ENCODE measurements around the gene C14orf180. TPM values are rescaled to one million over a fixed set of nuclear protein-coding genes. Genes with fewer than 3 reads are reported as not detected.

C14orf180 gene
- total RNA-seq, 1 donor from 2014 or later = not detected

DNA sequence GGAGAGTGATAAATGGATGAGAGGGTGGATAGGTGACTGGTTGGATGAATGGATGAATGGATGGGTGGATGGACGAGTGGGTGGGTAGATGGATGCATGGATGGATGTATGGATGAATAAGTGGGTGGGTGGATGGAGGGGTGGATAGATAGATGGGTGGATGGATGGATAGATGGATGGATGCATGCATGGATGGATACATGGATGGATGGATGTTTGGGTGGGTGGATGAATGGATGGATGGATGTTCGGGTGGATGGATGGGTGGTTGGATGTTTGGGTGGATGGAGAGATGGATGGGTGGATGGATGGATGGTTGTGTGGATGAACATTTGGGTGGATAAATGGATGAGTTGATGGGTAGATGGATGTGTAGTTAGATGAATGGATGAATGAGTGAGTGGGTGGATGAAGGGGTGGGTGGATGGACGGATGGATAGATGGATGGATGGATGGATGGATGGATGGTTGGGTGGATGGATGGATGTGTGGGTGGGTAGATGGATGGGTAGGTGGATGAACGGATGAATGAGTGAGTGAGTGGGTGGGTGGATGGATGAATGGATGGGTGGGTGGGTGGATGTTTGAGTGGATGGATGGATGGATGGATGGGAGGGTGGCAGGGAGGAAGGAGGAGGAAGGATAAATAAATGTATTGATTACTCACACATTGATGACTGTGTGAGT lies 34.7 kb downstream of the C14orf180 start:
- H3K79me2 ChIP-seq (ENCODE audit: insufficient read depth, low read length) = no peaks in the 10 kb centered on the region
- H3K4me3 ChIP-seq (ENCODE audit: insufficient read depth, low read depth, low read length) = no peak overlapping the region
- H3K36me3 Mint-ChIP-seq (ENCODE audit: low read depth, unreplicated experiment) = no peaks in the 10 kb centered on the region
- no peak overlapping the region for H3K27ac ChIP-seq (ENCODE audit: low read depth, low read length)
- FAIRE-seq (no peak), DNase-seq (ENCODE audit: low read depth) (no peak)
- H3K4me3 Mint-ChIP-seq (ENCODE audit: unreplicated experiment) = no peak overlapping the region
- H3K27me3 Mint-ChIP-seq (ENCODE audit: low read depth, unreplicated experiment) = peaks cover 65% of the 10 kb centered on the region
- no peak overlapping the region for H3K27ac Mint-ChIP-seq (ENCODE audit: unreplicated experiment)
- H3K36me3 ChIP-seq (ENCODE audit: insufficient read depth, low read length) = no peaks in the 10 kb centered on the region
- no peak overlapping the region for H2AFZ ChIP-seq (ENCODE audit: low read depth, low read length)
- H4K20me1 ChIP-seq (ENCODE audit: insufficient read depth, low read length) = no peaks in the 10 kb centered on the region
- no peak overlapping the region for H3K4me2 ChIP-seq (ENCODE audit: low read length)
- H3K4me1 ChIP-seq (ENCODE audit: insufficient read depth, low read length) = no peaks in the 10 kb centered on the region
- peaks cover 2% of the 10 kb centered on the region for H3K9me3 Mint-ChIP-seq (ENCODE audit: unreplicated experiment)
- TF ChIP-seq, protein P1, sequence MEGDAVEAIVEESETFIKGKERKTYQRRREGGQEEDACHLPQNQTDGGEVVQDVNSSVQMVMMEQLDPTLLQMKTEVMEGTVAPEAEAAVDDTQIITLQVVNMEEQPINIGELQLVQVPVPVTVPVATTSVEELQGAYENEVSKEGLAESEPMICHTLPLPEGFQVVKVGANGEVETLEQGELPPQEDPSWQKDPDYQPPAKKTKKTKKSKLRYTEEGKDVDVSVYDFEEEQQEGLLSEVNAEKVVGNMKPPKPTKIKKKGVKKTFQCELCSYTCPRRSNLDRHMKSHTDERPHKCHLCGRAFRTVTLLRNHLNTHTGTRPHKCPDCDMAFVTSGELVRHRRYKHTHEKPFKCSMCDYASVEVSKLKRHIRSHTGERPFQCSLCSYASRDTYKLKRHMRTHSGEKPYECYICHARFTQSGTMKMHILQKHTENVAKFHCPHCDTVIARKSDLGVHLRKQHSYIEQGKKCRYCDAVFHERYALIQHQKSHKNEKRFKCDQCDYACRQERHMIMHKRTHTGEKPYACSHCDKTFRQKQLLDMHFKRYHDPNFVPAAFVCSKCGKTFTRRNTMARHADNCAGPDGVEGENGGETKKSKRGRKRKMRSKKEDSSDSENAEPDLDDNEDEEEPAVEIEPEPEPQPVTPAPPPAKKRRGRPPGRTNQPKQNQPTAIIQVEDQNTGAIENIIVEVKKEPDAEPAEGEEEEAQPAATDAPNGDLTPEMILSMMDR (IDR thresholded peaks at IDR 0.05; ENCODE audit: insufficient read depth, low read depth, low read length) = no peak
- no peak for TF ChIP-seq EZH2 (IDR thresholded peaks at IDR 0.05; ENCODE audit: insufficient read depth, low read length)
- no peaks in the 10 kb centered on the region for H3K27me3 ChIP-seq (ENCODE audit: insufficient read depth, low read length)
- no peaks in the 10 kb centered on the region for H3K9me3 ChIP-seq (ENCODE audit: insufficient read depth, low read depth, low read length)
- no peaks in the 10 kb centered on the region for H3K4me1 Mint-ChIP-seq (ENCODE audit: low read depth, unreplicated experiment)
- no peak overlapping the region for H3K9ac ChIP-seq (ENCODE audit: low read length)

DNA sequence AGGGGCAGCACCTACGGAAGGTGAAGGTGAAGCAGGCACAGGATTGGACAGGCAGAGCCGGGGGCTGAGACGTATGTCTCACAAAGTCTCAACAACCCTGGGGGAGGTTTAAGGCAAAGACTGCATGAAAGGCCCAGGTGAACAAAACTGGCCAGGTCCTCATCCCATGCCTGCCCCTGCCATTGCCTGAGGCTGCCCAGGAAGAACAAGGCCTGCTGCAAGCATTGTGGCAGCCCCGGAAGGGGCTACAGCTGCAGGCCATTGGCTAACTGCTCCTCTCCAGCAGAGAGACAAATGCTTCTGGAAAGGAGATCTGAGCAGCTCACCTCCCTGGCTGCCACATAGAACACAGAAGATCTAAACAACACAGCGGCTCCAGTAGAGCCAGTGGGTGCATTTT lies 45.4 kb downstream of the C14orf180 start:
- H3K9ac ChIP-seq (ENCODE audit: low read length) = no peak overlapping the region
- no peaks in the 10 kb centered on the region for H3K9me3 ChIP-seq (ENCODE audit: insufficient read depth, low read depth, low read length)
- H3K4me1 ChIP-seq (ENCODE audit: insufficient read depth, low read length) = no peaks in the 10 kb centered on the region
- no peak for DNase-seq (ENCODE audit: low read depth)
- Mint-ChIP-seq H3K4me1 (ENCODE audit: low read depth, unreplicated experiment) (no peaks in the 10 kb centered on the region), H3K36me3 (ENCODE audit: low read depth, unreplicated experiment) (no peaks in the 10 kb centered on the region), H3K4me3 (ENCODE audit: unreplicated experiment) (no peak overlapping the region), H3K27me3 (ENCODE audit: low read depth, unreplicated experiment) (peaks cover 33% of the 10 kb centered on the region), H3K27ac (ENCODE audit: unreplicated experiment) (no peak overlapping the region), H3K9me3 (ENCODE audit: unreplicated experiment) (peaks cover 18% of the 10 kb centered on the region)
- no peaks in the 10 kb centered on the region for H3K36me3 ChIP-seq (ENCODE audit: insufficient read depth, low read length)
- H3K79me2 ChIP-seq (ENCODE audit: insufficient read depth, low read length) = no peaks in the 10 kb centered on the region
- H3K4me3 ChIP-seq (ENCODE audit: insufficient read depth, low read depth, low read length) = no peak overlapping the region
- no peak for FAIRE-seq
- TF ChIP-seq, protein P1 (IDR thresholded peaks at IDR 0.05; ENCODE audit: insufficient read depth, low read depth, low read length) = no peak
- H3K4me2 ChIP-seq (ENCODE audit: low read length) = no peak overlapping the region
- H4K20me1 ChIP-seq (ENCODE audit: insufficient read depth, low read length) = no peaks in the 10 kb centered on the region
- H2AFZ ChIP-seq (ENCODE audit: low read depth, low read length) = no peak overlapping the region
- peaks cover 7% of the 10 kb centered on the region for H3K27me3 ChIP-seq (ENCODE audit: insufficient read depth, low read length)
- no peak overlapping the region for H3K27ac ChIP-seq (ENCODE audit: low read depth, low read length)

DNA sequence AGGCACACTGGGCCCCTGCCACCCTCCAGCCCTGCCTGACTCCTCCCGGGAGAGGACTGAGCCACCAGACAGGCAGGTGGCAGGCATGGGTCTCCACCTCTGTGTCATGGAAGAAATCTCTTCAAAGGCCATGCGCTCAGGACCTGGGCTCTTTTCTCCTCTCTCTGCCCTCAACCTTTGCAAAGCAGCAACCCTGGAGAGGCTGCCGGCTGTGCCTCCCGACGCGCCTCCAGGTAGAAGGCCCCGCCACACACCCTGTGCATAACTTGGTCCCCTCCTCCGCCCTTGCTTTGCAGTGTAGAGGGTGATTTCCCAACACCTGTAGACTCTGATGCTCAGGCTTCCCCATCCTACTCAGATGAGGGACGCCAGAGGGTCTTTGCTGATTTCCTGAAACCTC lies 53.2 kb downstream of the C14orf180 start:
- no peak overlapping the region for H3K27ac Mint-ChIP-seq (ENCODE audit: unreplicated experiment)
- no peak overlapping the region for H3K4me3 ChIP-seq (ENCODE audit: insufficient read depth, low read depth, low read length)
- no peak overlapping the region for H3K27ac ChIP-seq (ENCODE audit: low read depth, low read length)
- no peaks in the 10 kb centered on the region for H3K79me2 ChIP-seq (ENCODE audit: insufficient read depth, low read length)
- H4K20me1 ChIP-seq (ENCODE audit: insufficient read depth, low read length) = no peaks in the 10 kb centered on the region
- peaks cover 7% of the 10 kb centered on the region for H3K9me3 Mint-ChIP-seq (ENCODE audit: unreplicated experiment)
- no peaks in the 10 kb centered on the region for H3K36me3 Mint-ChIP-seq (ENCODE audit: low read depth, unreplicated experiment)
- no peaks in the 10 kb centered on the region for H3K27me3 ChIP-seq (ENCODE audit: insufficient read depth, low read length)
- H3K27me3 Mint-ChIP-seq (ENCODE audit: low read depth, unreplicated experiment) = peaks cover 15% of the 10 kb centered on the region
- H3K9me3 ChIP-seq (ENCODE audit: insufficient read depth, low read depth, low read length) = no peaks in the 10 kb centered on the region
- DNase-seq (ENCODE audit: low read depth) = no peak
- H3K4me2 ChIP-seq (ENCODE audit: low read length) = no peak overlapping the region
- no peak overlapping the region for H2AFZ ChIP-seq (ENCODE audit: low read depth, low read length)
- TF ChIP-seq, protein P1 (IDR thresholded peaks at IDR 0.05; ENCODE audit: insufficient read depth, low read depth, low read length) = no peak
- no peak for TF ChIP-seq EZH2 (IDR thresholded peaks at IDR 0.05; ENCODE audit: insufficient read depth, low read length)
- H3K9ac ChIP-seq (ENCODE audit: low read length) = no peak overlapping the region
- no peaks in the 10 kb centered on the region for H3K36me3 ChIP-seq (ENCODE audit: insufficient read depth, low read length)
- no peak overlapping the region for H3K4me3 Mint-ChIP-seq (ENCODE audit: unreplicated experiment)
- no peaks in the 10 kb centered on the region for H3K4me1 Mint-ChIP-seq (ENCODE audit: low read depth, unreplicated experiment)
- FAIRE-seq = no peak
- no peaks in the 10 kb centered on the region for H3K4me1 ChIP-seq (ENCODE audit: insufficient read depth, low read length)

All from astrocyte (in vitro differentiated cells and primary cell).